DOHH2 (cell line): ENCODE data around the gene TOR2A.

Experiments
- H3F3A ChIP-seq: fragments of 200-600 bp; sonication (generic), shearing (Covaris generic); 2 replicates; pipeline ENCODE4 v1.6.0; 2016; ENCODE audit warnings: antibody characterized with exemption, mild to moderate bottlenecking; ENCODE audit not compliant: control insufficient read depth, insufficient read depth
- H3K27ac ChIP-seq: fragments of 200-600 bp; sonication (generic); 2 replicates; pipeline ENCODE4 v1.5.1; 2014; ENCODE audit warnings: low read depth, mild to moderate bottlenecking, low read length, moderate library complexity
- H3K27me3 ChIP-seq: fragments of 200-600 bp; sonication (generic); 2 replicates; pipeline ENCODE4 v1.6.1; 2014; ENCODE audit warnings: mild to moderate bottlenecking, low read length, mixed read lengths; ENCODE audit not compliant: control insufficient read depth
- H3K36me3 ChIP-seq: fragments of 200-600 bp; sonication (generic); 2 replicates; pipeline ENCODE4 v1.6.1; 2014; ENCODE audit warnings: mild to moderate bottlenecking, low read length, moderate library complexity, mixed read lengths; ENCODE audit not compliant: control insufficient read depth
- H3K4me1 ChIP-seq: fragments of 200-600 bp; sonication (generic); 2 replicates; pipeline ENCODE4 v1.6.1; 2014; ENCODE audit warnings: mild to moderate bottlenecking, low read length, mixed read lengths; ENCODE audit not compliant: control insufficient read depth
- H3K4me2 ChIP-seq: fragments of 200-600 bp; sonication (generic); 2 replicates; pipeline ENCODE4 v1.6.0; 2014; ENCODE audit warnings: mild to moderate bottlenecking, low read length, moderate library complexity
- H3K4me3 ChIP-seq: fragments of 200-600 bp; sonication (generic); 2 replicates; pipeline ENCODE4 v1.5.1; 2014; ENCODE audit warnings: mild to moderate bottlenecking, low read length, mixed read lengths
- H3K79me2 ChIP-seq: fragments of 200-600 bp; sonication (generic); 2 replicates; pipeline ENCODE4 v1.6.1; 2014; ENCODE audit warnings: mild to moderate bottlenecking, low read length, mixed read lengths; ENCODE audit not compliant: control insufficient read depth
- H3K9me2 ChIP-seq: fragments of 200-600 bp; sonication (generic); replicated peaks from 2 replicates; pipeline ENCODE4 v1.6.1; 2014; ENCODE audit warnings: mild to moderate bottlenecking, low read length, mixed read lengths; ENCODE audit not compliant: control insufficient read depth
- H3K9me3 ChIP-seq: fragments of 200-600 bp; sonication (generic); 2 replicates; pipeline ENCODE4 v1.6.1; 2014; ENCODE audit warnings: antibody characterized with exemption, low read length, mixed read lengths; ENCODE audit not compliant: control insufficient read depth, insufficient read depth
- H4K20me1 ChIP-seq: fragments of 200-600 bp; sonication (generic); 2 replicates; pipeline ENCODE4 v1.6.0; 2014; ENCODE audit warnings: low read depth, mild to moderate bottlenecking, antibody characterized with exemption, low read length, moderate library complexity; ENCODE audit not compliant: control insufficient read depth, insufficient read depth
- CTCF ChIP-seq: fragments of 200-600 bp; sonication (generic); IDR thresholded peaks from one replicate; pipeline ENCODE4 v1.5.1; 2014; ENCODE audit warnings: antibody characterized with exemption, mild to moderate bottlenecking, low read depth, low read length; ENCODE audit not compliant: poor library complexity, severe bottlenecking
- EZH2phosphoT487 ChIP-seq: fragments of 200-600 bp; sonication (generic); IDR thresholded peaks from 2 replicates; pipeline ENCODE4 v1.6.1; 2017; ENCODE audit warnings: borderline replicate concordance, mild to moderate bottlenecking, antibody characterized with exemption, low read length, moderate library complexity, mixed read lengths

Gene TOR2A

GRCh38 chr9:127753148-127753547 is 18.1 kb upstream of the TOR2A start:
- Histone ChIP-seq H3K4me1 (no peaks in the 10 kb centered on the region), H3K9me3 (no peaks in the 10 kb centered on the region), H3K79me2 (no peaks in the 10 kb centered on the region), H4K20me1 (no peaks in the 10 kb centered on the region), H3K27me3 (no peaks in the 10 kb centered on the region), H3K9me2 (no peaks in the 10 kb centered on the region), H3K4me2 (no peak overlapping the region), H3K27ac (no peak overlapping the region), H3K4me3 (no peak overlapping the region), H3K36me3 (peaks cover 29% of the 10 kb centered on the region), H3F3A (no peaks in the 10 kb centered on the region)
- TF ChIP-seq CTCF (no peak), EZH2phosphoT487 (no peak)

GRCh38 chr9:127751269-127752054 is 16.4 kb upstream of the TOR2A start:
- Histone ChIP-seq H3K4me1 (no peaks in the 10 kb centered on the region), H3K4me2 (no peak overlapping the region), H3K4me3 (no peak overlapping the region), H3K9me3 (no peaks in the 10 kb centered on the region), H3F3A (no peaks in the 10 kb centered on the region), H3K79me2 (no peaks in the 10 kb centered on the region), H3K9me2 (no peaks in the 10 kb centered on the region), H3K36me3 (peaks cover 36% of the 10 kb centered on the region), H4K20me1 (no peaks in the 10 kb centered on the region), H3K27ac (no peak overlapping the region), H3K27me3 (no peaks in the 10 kb centered on the region)
- TF ChIP-seq EZH2phosphoT487: no peak
- TF ChIP-seq CTCF: no peak

DNA sequence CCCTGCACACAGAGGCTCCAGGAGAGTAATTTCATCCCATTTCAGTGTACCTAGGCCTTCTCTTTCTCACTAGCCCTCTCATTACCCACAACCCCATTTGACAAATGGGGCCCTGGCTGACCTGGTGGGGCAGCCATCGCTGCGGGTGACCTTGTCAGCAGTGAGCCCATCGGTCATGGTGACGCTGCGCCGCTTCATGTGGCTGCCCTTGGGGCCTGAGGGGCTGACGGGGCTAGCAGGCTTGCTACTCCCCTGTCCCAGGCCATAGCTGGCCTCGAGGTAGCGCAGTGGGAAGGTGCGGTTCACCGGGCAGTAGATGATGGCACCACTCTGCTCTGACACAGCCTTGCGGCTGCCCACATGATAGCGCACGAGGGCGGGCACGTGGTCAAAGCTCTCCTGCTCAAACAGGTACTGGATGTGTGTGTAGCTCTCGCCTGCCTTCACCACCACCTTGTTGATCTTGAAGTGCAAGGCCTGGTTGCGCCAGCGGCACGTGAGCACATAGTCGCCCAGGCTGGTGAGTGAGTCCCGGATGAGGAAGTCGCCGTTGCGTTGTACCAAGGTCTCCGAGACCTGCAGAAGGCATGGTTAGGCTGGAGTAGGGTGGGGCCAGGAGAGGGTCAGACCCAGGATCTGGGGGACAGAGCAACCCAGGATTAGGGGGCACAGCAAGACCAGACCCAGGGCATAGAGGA is 14.1 kb upstream of the TOR2A start:
- Histone ChIP-seq H3K9me3 (no peaks in the 10 kb centered on the region), H3K36me3 (peaks cover 43% of the 10 kb centered on the region), H3K27me3 (no peaks in the 10 kb centered on the region), H3K4me2 (no peak overlapping the region), H3K27ac (no peak overlapping the region), H3K9me2 (no peaks in the 10 kb centered on the region), H3K4me3 (no peak overlapping the region), H3K4me1 (no peaks in the 10 kb centered on the region), H3F3A (no peaks in the 10 kb centered on the region), H3K79me2 (no peaks in the 10 kb centered on the region), H4K20me1 (no peaks in the 10 kb centered on the region)
- no peak for TF ChIP-seq CTCF
- TF ChIP-seq EZH2phosphoT487: no peak
